GM10266 (cell line): ENCODE measurements around the gene HSF2.
"Not testable (repeated sequence)": the region's sequence is repeated elsewhere in the genome, so short reads cannot be mapped to it uniquely, and the experiment has no call there.

ENCODE experiments used
- DNase-seq: peaks from one replicate; pipeline ENCODE4 v3.0.0; 2012; ENCODE audit errors: extremely low spot score
- CTCF ChIP-seq: IDR thresholded peaks from 2 replicates; pipeline ENCODE4 v1.5.1; 2012; ENCODE audit warnings: mild to moderate bottlenecking, low read depth; ENCODE audit not compliant: control insufficient read depth, insufficient read depth; ENCODE audit errors: missing control alignments

The HSF2 gene

GRCh38 chr6:122452509-122452908 lies 53.1 kb downstream of the HSF2 start:
- no peak for TF ChIP-seq CTCF
- no peak for DNase-seq

GRCh38 chr6:122454673-122455072 lies 55.2 kb downstream of the HSF2 start:
- DNase-seq = no peak
- TF ChIP-seq CTCF = no peak

GRCh38 chr6:122455116-122455515 lies 55.7 kb downstream of the HSF2 start:
- not testable (repeated sequence) for DNase-seq

GRCh38 chr6:122458087-122458486 lies 58.6 kb downstream of the HSF2 start:
- no peak for TF ChIP-seq CTCF
- DNase-seq = no peak

GRCh38 chr6:122459240-122459639 lies 59.8 kb downstream of the HSF2 start:
- DNase-seq = no peak

GRCh38 chr6:122459865-122460416 lies 60.5 kb downstream of the HSF2 start:
- DNase-seq = not testable (repeated sequence)

More at GRCh38 chr6:122459240-122459639, 59.8 kb downstream of the HSF2 start:
- no peak for TF ChIP-seq CTCF

- DNase-seq = no peak
- no peak for TF ChIP-seq CTCF
These were observed 62.4 kb downstream of the HSF2 start for GRCh38 chr6:122461885-122462284.

- DNase-seq = peak; percentile 84
- TF ChIP-seq CTCF = no peak
These were observed 71.9 kb downstream of the HSF2 start, which contains the start of gene SERINC1 for GRCh38 chr6:122471107-122472021. TSS of gene SERINC1 (minus strand) at chr6:122471807. CDS start at chr6:122471737, 70 bp downstream.
